OCI-LY7 (cell line): ENCODE results near the gene OR2T12. TPM values are rescaled to one million over a fixed set of nuclear protein-coding genes. Genes with fewer than 3 reads are reported as not detected.

Source experiments
- BruUV-seq: library from RNA; stranded (reverse); fragments of 400-500 nt; replicated peaks from 2 replicates; lab custom pipeline; 2021; lab: Mats Ljungman, UMichigan
- CTCF ChIA-PET: fragments of 300-600 bp; sonication (Branson Sonifier 250); formaldehyde crosslinking; loops from one replicate; lab custom pipeline; 2022; ENCODE audit warnings: antibody characterized with exemption; ENCODE audit not compliant: unreplicated experiment; lab: Charles Lee
- POLR2A ChIA-PET: fragments of 300-600 bp; sonication (Branson Sonifier 250); formaldehyde crosslinking; loops from one replicate; lab custom pipeline; 2022; ENCODE audit warnings: antibody characterized with exemption; lab: Charles Lee
- DNase-seq: peaks from one replicate; pipeline ENCODE4 v3.0.0-alpha.2; 2015; ENCODE audit warnings: low spot score
- H2AFZ ChIP-seq: fragments of 200-600 bp; sonication (generic), shearing (Covaris generic); 2 replicates; pipeline ENCODE4 v1.6.1; 2014; ENCODE audit warnings: mild to moderate bottlenecking, antibody characterized with exemption, low read length, moderate library complexity
- H3K27ac ChIP-seq: fragments of 200-600 bp; sonication (generic); 2 replicates; pipeline ENCODE4 v1.5.1; 2014; ENCODE audit warnings: mixed run types, low read depth, mild to moderate bottlenecking, moderate library complexity, low read length, inconsistent platforms; ENCODE audit not compliant: poor library complexity, severe bottlenecking
- H3K36me3 ChIP-seq: fragments of 200-600 bp; sonication (generic); 2 replicates; pipeline ENCODE4 v1.6.1; 2014; ENCODE audit warnings: mild to moderate bottlenecking, antibody characterized with exemption, low read length, moderate library complexity, mixed read lengths; ENCODE audit not compliant: insufficient read depth
- H3K4me1 ChIP-seq: fragments of 200-600 bp; sonication (generic); 2 replicates; pipeline ENCODE4 v1.5.1; 2014; ENCODE audit warnings: mild to moderate bottlenecking, low read length; ENCODE audit not compliant: insufficient read depth, poor library complexity, severe bottlenecking
- H3K4me2 ChIP-seq: fragments of 200-600 bp; sonication (generic); 2 replicates; pipeline ENCODE4 v1.6.1; 2014; ENCODE audit warnings: mild to moderate bottlenecking, low read length
- H3K4me3 ChIP-seq: fragments of 200-600 bp; sonication (generic); 2 replicates; pipeline ENCODE4 v1.5.1; 2014; ENCODE audit warnings: mild to moderate bottlenecking, low read depth, low read length; ENCODE audit not compliant: poor library complexity, severe bottlenecking
- H3K79me2 ChIP-seq: fragments of 200-600 bp; sonication (generic); 2 replicates; pipeline ENCODE4 v1.6.1; 2016; ENCODE audit warnings: low read depth, mild to moderate bottlenecking, low read length, moderate library complexity, mixed read lengths; ENCODE audit not compliant: insufficient read depth
- H3K9me2 ChIP-seq: fragments of 200-600 bp; sonication (generic); 2 replicates; pipeline ENCODE4 v1.6.1; 2016; ENCODE audit warnings: mild to moderate bottlenecking, low read length, mixed read lengths; ENCODE audit not compliant: insufficient read depth
- H3K9me3 ChIP-seq: fragments of 200-600 bp; sonication (generic); 2 replicates; pipeline ENCODE4 v1.6.1; 2014; ENCODE audit warnings: mild to moderate bottlenecking, mixed run types, low read length, mixed read lengths
- H4K20me1 ChIP-seq: fragments of 200-600 bp; sonication (generic); 2 replicates; pipeline ENCODE4 v1.6.1; 2014; ENCODE audit warnings: mild to moderate bottlenecking, antibody characterized with exemption, low read length, moderate library complexity, mixed read lengths; ENCODE audit not compliant: insufficient read depth
- EZH2phosphoT487 ChIP-seq: fragments of 200-600 bp; sonication (generic); IDR thresholded peaks from 2 replicates; pipeline ENCODE4 v1.6.1; 2018; ENCODE audit warnings: low read depth, borderline replicate concordance, mild to moderate bottlenecking, mixed run types, antibody characterized with exemption, low read length, moderate library complexity, mixed read lengths
- intact Hi-C: fragments of 100-400 bp; cut with micrococcal nuclease; formaldehyde crosslinking; loops from one replicate; pipeline ENCODE4 v1.10.0; 2022; ENCODE audit not compliant: unreplicated experiment
- total RNA-seq, 2 experiments: library from RNA; depleted of rRNA in 1 of 2; stranded (reverse); fragments of >200 nt in 1 of 2; shearing (Covaris generic) in 1 of 2; gene quantifications; 2 replicates each; pipeline ENCODE4 v1.2.3, GENCODE V29; 2014 to 2022
- TF ChIP-seq, protein P1 (sequence below): fragments of 200-600 bp; sonication (generic); conservative IDR thresholded peaks from 2 replicates; pipeline ENCODE4 v1.5.1; 2014; ENCODE audit warnings: mild to moderate bottlenecking, antibody characterized with exemption, low read length, moderate library complexity, mixed read lengths

OR2T12 gene
- total RNA-seq, 2 experiments from 2014 or later: not detected

DNA sequence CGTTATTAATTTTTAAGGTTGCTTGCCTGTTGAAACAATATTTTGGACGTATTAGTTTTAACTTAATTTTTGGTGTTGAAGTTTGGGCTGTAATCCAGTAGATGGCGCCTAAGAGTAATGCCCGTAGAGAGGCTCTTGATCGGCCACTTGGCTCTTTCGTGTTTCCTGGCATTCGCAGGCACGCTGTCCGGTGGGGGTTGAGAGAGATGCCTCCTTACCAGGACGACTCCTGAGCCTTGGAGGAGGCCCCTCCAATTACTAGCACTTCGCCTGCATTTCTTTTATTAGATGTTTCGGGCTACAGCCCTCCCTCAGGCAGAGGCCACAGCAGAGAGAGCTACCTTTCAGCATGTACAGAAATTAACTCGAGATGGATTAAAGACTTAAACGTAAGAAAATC is 60.0 kb downstream of the OR2T12 start:
- Histone ChIP-seq H3K4me3 (no peak overlapping the region), H3K36me3 (no peaks in the 10 kb centered on the region), H3K4me1 (no peaks in the 10 kb centered on the region), H3K4me2 (0 out of 2 replicates have a peak overlapping the region, but pooled peaks have one; percentile 16), H4K20me1 (no peaks in the 10 kb centered on the region), H3K9me2 (no peaks in the 10 kb centered on the region), H2AFZ (peak overlapping the region; percentile 31; the same call in 1 of the 2 replicates), H3K27ac (no peak overlapping the region), H3K9me3 (no peaks in the 10 kb centered on the region), H3K79me2 (no peaks in the 10 kb centered on the region)
- intact Hi-C loops: loop anchor here (5.0 kb wide), 1 partner anchor 564 kb away; no protein-coding TSS in a partner anchor
- TF ChIP-seq, protein P1, sequence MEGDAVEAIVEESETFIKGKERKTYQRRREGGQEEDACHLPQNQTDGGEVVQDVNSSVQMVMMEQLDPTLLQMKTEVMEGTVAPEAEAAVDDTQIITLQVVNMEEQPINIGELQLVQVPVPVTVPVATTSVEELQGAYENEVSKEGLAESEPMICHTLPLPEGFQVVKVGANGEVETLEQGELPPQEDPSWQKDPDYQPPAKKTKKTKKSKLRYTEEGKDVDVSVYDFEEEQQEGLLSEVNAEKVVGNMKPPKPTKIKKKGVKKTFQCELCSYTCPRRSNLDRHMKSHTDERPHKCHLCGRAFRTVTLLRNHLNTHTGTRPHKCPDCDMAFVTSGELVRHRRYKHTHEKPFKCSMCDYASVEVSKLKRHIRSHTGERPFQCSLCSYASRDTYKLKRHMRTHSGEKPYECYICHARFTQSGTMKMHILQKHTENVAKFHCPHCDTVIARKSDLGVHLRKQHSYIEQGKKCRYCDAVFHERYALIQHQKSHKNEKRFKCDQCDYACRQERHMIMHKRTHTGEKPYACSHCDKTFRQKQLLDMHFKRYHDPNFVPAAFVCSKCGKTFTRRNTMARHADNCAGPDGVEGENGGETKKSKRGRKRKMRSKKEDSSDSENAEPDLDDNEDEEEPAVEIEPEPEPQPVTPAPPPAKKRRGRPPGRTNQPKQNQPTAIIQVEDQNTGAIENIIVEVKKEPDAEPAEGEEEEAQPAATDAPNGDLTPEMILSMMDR: peak; percentile 84
- TF ChIP-seq EZH2phosphoT487: no peak
- CTCF ChIA-PET: no interaction called here
- no TSS peak for BruUV-seq
- peak; percentile 46 for DNase-seq
- POLR2A ChIA-PET: interaction anchor here (0.7 to 1.5 kb wide), 2 partner anchors 8 to 17 kb away, joined by 4 to 5 read pairs; no protein-coding TSS in a partner anchor

Other genes starting within 250 kb of the OR2T12 start
- not detected in 2 replicates for gene OR2L13, start 208.2 kb downstream of the OR2T12 start, total RNA-seq (2014; rRNA removed; shearing (Covaris generic))
- not detected in 2 replicates for gene OR2L13, start 208.2 kb downstream of the OR2T12 start, total RNA-seq (2022)
- gene OR2M5, start 158.3 kb downstream of the OR2T12 start, total RNA-seq (2014; rRNA removed; shearing (Covaris generic)): not detected in 2 replicates
- gene OR2M5, start 158.3 kb downstream of the OR2T12 start, total RNA-seq (2022): not detected in 2 replicates
- not detected in 2 replicates for gene OR2M2, start 128.6 kb downstream of the OR2T12 start, total RNA-seq (2014; rRNA removed; shearing (Covaris generic))
- gene OR2M2, start 128.6 kb downstream of the OR2T12 start, total RNA-seq (2022): not detected in 2 replicates
- not detected in 2 replicates for gene OR2M3, start 106.2 kb downstream of the OR2T12 start, total RNA-seq (2014; rRNA removed; shearing (Covaris generic))
- gene OR2M3, start 106.2 kb downstream of the OR2T12 start, total RNA-seq (2022): not detected in 2 replicates
- not detected in 2 replicates for gene OR2M4, start 72.0 kb downstream of the OR2T12 start, total RNA-seq (2014; rRNA removed; shearing (Covaris generic))
- gene OR2M4, start 72.0 kb downstream of the OR2T12 start, total RNA-seq (2022): not detected in 2 replicates
- gene OR2T33, start 25.4 kb downstream of the OR2T12 start, total RNA-seq (2014; rRNA removed; shearing (Covaris generic)): not detected in 2 replicates
- gene OR2T33, start 25.4 kb downstream of the OR2T12 start, total RNA-seq (2022): not detected in 2 replicates
- not detected in 2 replicates for gene OR2M7, start 21.1 kb upstream of the OR2T12 start, total RNA-seq (2014; rRNA removed; shearing (Covaris generic))
- gene OR2M7, start 21.1 kb upstream of the OR2T12 start, total RNA-seq (2022): not detected in 2 replicates
- not detected in 2 replicates for gene OR14C36, start 45.4 kb upstream of the OR2T12 start, total RNA-seq (2014; rRNA removed; shearing (Covaris generic))
- not detected in 2 replicates for gene OR14C36, start 45.4 kb upstream of the OR2T12 start, total RNA-seq (2022)
- gene OR2T4, start 58.2 kb upstream of the OR2T12 start, total RNA-seq (2014; rRNA removed; shearing (Covaris generic)): not detected in 2 replicates
- gene OR2T4, start 58.2 kb upstream of the OR2T12 start, total RNA-seq (2022): not detected in 2 replicates
- gene OR2T6, start 72.3 kb upstream of the OR2T12 start, total RNA-seq (2014; rRNA removed; shearing (Covaris generic)): not detected in 2 replicates
- gene OR2T6, start 72.3 kb upstream of the OR2T12 start, total RNA-seq (2022): not detected in 2 replicates
- not detected in 2 replicates for gene OR2T1, start 99.6 kb upstream of the OR2T12 start, total RNA-seq (2014; rRNA removed; shearing (Covaris generic))
- gene OR2T1, start 99.6 kb upstream of the OR2T12 start, total RNA-seq (2022): not detected in 2 replicates
- not detected in 2 replicates for gene OR2T2, start 142.2 kb upstream of the OR2T12 start, total RNA-seq (2014; rRNA removed; shearing (Covaris generic))
- not detected in 2 replicates for gene OR2T2, start 142.2 kb upstream of the OR2T12 start, total RNA-seq (2022)
- gene OR2T3, start 169.9 kb upstream of the OR2T12 start, total RNA-seq (2014; rRNA removed; shearing (Covaris generic)): not detected in 2 replicates
- gene OR2T3, start 169.9 kb upstream of the OR2T12 start, total RNA-seq (2022): not detected in 2 replicates
- gene OR2T5, start 185.2 kb upstream of the OR2T12 start, total RNA-seq (2014; rRNA removed; shearing (Covaris generic)): not detected in 2 replicates
- gene OR2T5, start 185.2 kb upstream of the OR2T12 start, total RNA-seq (2022): not detected in 2 replicates
- gene OR2G6, start 204.6 kb upstream of the OR2T12 start, total RNA-seq (2014; rRNA removed; shearing (Covaris generic)): not detected in 2 replicates
- gene OR2G6, start 204.6 kb upstream of the OR2T12 start, total RNA-seq (2022): not detected in 2 replicates